Anterior cingulate cortex (tissue), 58 donors: Measurements from ENCODE around the gene GALNT2.

Source experiments
- DNase-seq, 58 donors: peaks; one replicate each; lab custom pipeline; 2025; lab: John Stamatoyannopoulos, UW

GALNT2 gene

GRCh38 chr1:230087028-230087716 lies 20.1 kb downstream of the GALNT2 start:
- DNase-seq = no peak

- no peak for DNase-seq
These were observed 20.7 kb downstream of the GALNT2 start for GRCh38 chr1:230087717-230088105.

GRCh38 chr1:230090194-230090711 lies 23.2 kb downstream of the GALNT2 start:
- no peak for DNase-seq

- DNase-seq = no peak
These were observed 24.6 kb downstream of the GALNT2 start for GRCh38 chr1:230091473-230092231.

GRCh38 chr1:230094746-230095145 lies 27.7 kb downstream of the GALNT2 start:
- no peak for DNase-seq

GRCh38 chr1:230095938-230096337 lies 28.9 kb downstream of the GALNT2 start:
- DNase-seq = no peak

GRCh38 chr1:230097370-230097769 lies 30.3 kb downstream of the GALNT2 start:
- no peak for DNase-seq

GRCh38 chr1:230098723-230099122 lies 31.7 kb downstream of the GALNT2 start:
- no peak for DNase-seq

- DNase-seq = no peak
These were observed 32.4 kb downstream of the GALNT2 start for GRCh38 chr1:230099465-230099864.

GRCh38 chr1:230100932-230101331 lies 33.9 kb downstream of the GALNT2 start:
- no peak for DNase-seq

- no peak for DNase-seq
These were observed 34.5 kb downstream of the GALNT2 start for GRCh38 chr1:230101556-230101955.

- DNase-seq = no peak
These were observed 35.0 kb downstream of the GALNT2 start for GRCh38 chr1:230102046-230102445.

GRCh38 chr1:230102472-230102871 lies 35.4 kb downstream of the GALNT2 start:
- no peak for DNase-seq

GRCh38 chr1:230103306-230104173 lies 36.5 kb downstream of the GALNT2 start:
- no peak for DNase-seq

GRCh38 chr1:230104395-230105244 lies 37.6 kb downstream of the GALNT2 start:
- DNase-seq = peak in 54 of 58 donors; percentile 27 to 94 (median 64)

- DNase-seq = no peak
These were observed 38.3 kb downstream of the GALNT2 start for GRCh38 chr1:230105245-230105753.

- no peak for DNase-seq
These were observed 39.0 kb downstream of the GALNT2 start for GRCh38 chr1:230105754-230106625.

GRCh38 chr1:230107941-230108340 lies 40.9 kb downstream of the GALNT2 start:
- DNase-seq = peak in 2 of 58 donors; percentile 9 to 25

- no peak for DNase-seq
These were observed 41.5 kb downstream of the GALNT2 start for GRCh38 chr1:230108580-230108979.
